KOPT-K1 (cell line): ENCODE data around the gene NRXN3.

Experiments used
- H3K27ac ChIP-seq: fragments of 200-600 bp; sonication (generic); 2 replicates; pipeline ENCODE4 v1.5.1; 2016; ENCODE audit warnings: antibody characterized with exemption, mild to moderate bottlenecking, low read depth, low read length; ENCODE audit not compliant: poor library complexity, severe bottlenecking
- H3K36me3 ChIP-seq: fragments of 200-600 bp; sonication (generic); 2 replicates; pipeline ENCODE4 v1.5.1; 2017; ENCODE audit warnings: antibody characterized with exemption, mild to moderate bottlenecking, low read length, moderate library complexity; ENCODE audit not compliant: insufficient read depth
- H3K9me3 ChIP-seq: fragments of 200-600 bp; sonication (generic); 2 replicates; pipeline ENCODE4 v1.5.1; 2017; ENCODE audit warnings: antibody characterized with exemption, low read length, mild to moderate bottlenecking; ENCODE audit not compliant: insufficient read depth, poor library complexity, severe bottlenecking

Gene NRXN3

DNA sequence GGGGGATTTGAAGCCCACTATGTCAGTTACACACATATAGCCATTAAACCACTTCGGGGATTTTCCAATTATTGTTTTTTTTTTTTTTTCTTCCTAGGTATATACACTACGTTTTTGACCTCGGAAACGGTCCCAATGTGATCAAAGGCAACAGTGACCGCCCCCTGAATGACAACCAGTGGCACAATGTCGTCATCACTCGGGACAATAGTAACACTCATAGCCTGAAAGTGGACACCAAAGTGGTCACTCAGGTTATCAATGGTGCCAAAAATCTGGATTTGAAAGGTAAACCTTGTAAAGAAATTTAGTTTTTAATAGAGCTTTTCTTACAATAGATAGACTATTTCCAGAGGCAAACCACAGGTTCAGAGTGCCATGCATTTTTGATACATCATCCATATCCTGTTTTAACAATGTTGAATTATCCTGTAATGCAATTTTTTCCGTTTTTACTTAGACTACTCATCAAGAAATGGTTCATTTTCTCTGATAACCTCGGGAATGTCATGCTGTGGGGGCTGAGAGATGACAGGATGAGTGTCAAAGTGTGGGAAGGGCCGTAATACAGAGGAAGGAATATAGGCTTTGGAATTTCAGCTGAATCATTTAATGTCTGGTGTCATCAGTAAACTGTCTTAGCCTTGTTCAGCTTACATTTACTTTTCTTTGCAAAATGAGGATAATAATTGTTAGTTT, 797.1 kb downstream of the NRXN3 start:
- Histone ChIP-seq H3K27ac (no peak overlapping the region), H3K9me3 (no peaks in the 10 kb centered on the region), H3K36me3 (no peaks in the 10 kb centered on the region)

DNA sequence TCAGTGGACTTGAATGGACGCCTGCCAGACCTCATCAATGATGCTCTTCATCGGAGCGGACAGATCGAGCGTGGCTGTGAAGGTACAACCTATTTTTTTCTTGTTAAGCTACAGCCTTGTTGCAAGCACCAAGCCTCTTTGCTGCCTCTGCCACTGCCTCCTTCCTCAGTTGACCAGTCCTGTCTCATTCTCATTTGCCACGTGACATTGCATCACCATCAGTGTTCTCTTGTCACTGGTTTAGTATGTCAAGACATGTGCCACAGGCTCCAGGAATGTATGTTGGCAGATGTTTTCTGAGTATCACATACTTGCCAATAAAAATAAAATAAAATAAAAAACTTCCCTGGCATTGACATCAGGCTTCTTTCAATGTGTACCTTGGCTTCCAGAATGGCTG, 798.1 kb downstream of the NRXN3 start:
- H3K36me3 ChIP-seq: no peaks in the 10 kb centered on the region
- H3K9me3 ChIP-seq: no peaks in the 10 kb centered on the region
- no peak overlapping the region for H3K27ac ChIP-seq

DNA sequence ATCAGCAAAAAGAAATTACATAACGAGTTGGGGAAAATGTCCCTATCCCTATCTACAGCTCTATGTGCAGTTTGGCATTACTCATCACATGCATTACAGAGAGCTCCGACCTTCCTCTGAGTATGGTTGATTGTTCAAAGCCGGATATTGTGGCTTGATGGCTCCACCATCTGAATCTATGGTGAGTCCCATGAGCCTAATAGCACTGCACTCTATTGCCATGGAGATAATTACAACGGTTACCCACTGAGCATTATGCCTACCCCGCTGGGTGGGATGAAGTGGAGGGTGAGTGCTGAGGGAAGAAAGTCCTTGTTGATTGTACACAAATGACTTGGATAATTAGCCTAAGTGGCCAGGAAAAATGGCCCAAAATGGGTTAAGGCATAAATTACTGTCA, 800.5 kb downstream of the NRXN3 start:
- Histone ChIP-seq H3K9me3 (no peaks in the 10 kb centered on the region), H3K27ac (no peak overlapping the region), H3K36me3 (no peaks in the 10 kb centered on the region)

DNA sequence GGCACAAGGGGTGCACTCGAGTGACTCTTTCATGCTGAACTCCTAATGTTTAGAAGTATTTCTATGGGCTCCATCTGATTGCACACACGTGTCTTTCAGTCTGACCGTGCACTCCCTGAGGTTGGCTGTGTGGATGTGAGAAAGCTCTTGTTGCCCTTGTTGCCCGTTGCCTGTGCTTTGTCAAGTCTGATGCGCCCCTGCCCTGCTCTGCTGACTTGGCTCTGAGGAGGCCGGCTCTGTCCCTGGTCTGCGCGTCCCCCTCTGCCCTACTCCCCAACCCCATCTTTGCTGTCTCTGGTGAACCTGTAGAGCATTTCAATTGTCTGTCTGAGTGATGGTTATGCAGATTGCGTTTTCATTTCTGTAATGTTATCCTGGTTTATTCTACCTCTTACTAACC, 802.3 kb downstream of the NRXN3 start:
- no peaks in the 10 kb centered on the region for H3K36me3 ChIP-seq
- H3K27ac ChIP-seq: no peak overlapping the region
- H3K9me3 ChIP-seq: no peaks in the 10 kb centered on the region

DNA sequence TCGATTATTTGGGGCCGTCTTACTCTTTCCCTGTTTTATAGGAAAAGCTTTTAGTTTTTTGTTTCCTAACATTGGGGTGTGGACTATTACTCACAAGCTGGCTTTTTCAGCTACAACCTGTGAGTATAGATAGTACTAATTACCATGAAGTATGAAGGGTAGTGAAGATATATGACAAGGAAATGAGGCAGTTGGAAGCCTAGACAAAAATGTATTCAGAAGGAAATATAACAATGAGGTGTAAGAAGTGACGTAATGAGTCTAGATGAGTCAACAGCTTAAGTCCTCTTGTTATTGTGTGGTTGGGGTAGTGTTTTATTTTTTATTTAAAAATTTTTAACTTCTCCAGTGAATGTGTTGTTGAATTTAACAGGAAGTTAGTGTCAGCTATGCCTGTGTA, 804.5 kb downstream of the NRXN3 start:
- Histone ChIP-seq H3K27ac (no peak overlapping the region), H3K9me3 (no peaks in the 10 kb centered on the region), H3K36me3 (no peaks in the 10 kb centered on the region)

DNA sequence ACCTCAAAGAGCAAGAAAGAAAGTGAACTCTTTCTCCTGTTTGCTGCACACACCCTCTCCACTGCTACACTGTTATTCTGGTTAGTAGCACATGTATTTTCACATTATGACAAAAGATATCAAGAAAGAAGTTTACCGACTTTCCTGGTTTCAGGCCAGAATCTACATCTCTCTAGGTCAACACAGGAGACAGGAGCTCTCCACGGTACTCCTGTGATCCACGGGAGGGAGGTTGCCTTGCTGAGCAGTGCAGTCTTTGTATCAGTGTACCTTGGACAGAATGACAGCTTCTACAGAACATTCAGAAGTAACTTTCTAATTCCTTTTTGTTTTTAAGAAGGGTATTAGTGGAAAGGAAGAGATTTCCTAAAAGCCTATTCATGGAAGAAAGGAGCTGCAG, 805.6 kb downstream of the NRXN3 start:
- no peak overlapping the region for H3K27ac ChIP-seq
- no peaks in the 10 kb centered on the region for H3K36me3 ChIP-seq
- H3K9me3 ChIP-seq: no peaks in the 10 kb centered on the region

DNA sequence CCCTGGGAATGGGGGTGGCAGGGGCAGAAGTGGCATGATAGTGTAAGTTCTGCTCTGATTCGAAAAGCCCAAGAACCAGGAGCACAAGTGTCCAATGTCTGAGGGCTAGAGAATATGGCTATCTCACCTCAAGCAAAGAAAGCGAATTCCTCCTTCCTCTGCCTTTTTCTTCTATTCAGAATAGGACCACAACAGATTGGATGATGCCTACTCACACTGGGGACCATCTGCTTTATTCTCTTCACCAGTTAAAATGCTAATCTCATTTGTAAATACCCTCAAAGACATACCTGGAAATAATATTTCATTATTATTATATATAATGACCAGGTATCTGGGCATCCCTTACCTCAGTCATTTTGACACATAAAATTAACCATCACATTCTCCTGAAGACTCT, 808.7 kb downstream of the NRXN3 start:
- Histone ChIP-seq H3K36me3 (no peaks in the 10 kb centered on the region), H3K27ac (no peak overlapping the region), H3K9me3 (no peaks in the 10 kb centered on the region)

DNA sequence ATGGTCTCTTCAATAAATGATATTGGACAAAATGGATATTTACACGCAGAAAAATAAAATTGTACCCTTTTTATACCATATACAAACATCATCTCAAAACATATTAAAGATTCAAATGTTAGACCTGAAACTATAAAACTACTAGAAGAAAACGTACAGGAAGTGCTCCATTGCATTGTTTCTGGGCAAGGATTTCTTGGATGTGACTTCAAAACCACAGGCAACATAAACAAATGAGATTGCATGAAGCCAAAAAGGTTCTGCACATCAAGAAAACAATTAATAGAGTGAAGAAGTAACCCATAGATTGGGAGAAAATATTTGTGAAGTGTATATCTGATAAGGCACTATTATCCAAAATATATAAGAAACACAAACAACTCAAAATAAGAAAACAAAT, 812.4 kb downstream of the NRXN3 start:
- no peak overlapping the region for H3K27ac ChIP-seq
- H3K36me3 ChIP-seq: no peaks in the 10 kb centered on the region
- no peaks in the 10 kb centered on the region for H3K9me3 ChIP-seq

DNA sequence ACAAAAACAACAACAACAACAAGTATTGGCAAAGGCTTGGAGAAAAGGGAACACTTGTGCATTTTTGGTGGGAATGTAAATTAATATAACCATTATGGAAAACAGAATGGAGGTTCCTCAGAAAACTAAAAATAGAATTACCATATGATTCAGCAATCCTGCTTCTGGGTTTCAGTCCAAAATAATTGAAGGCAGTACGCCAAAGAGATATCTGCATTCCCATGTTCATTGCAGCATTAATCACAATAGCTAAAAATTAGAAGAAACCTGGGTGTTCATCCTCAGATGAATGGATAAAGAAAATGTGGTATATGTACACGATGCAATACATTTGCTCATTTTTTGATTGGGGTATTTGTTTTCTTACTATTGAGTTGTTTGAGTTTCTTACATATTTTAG, 813.0 kb downstream of the NRXN3 start:
- H3K9me3 ChIP-seq: no peaks in the 10 kb centered on the region
- H3K27ac ChIP-seq: no peak overlapping the region
- no peaks in the 10 kb centered on the region for H3K36me3 ChIP-seq

DNA sequence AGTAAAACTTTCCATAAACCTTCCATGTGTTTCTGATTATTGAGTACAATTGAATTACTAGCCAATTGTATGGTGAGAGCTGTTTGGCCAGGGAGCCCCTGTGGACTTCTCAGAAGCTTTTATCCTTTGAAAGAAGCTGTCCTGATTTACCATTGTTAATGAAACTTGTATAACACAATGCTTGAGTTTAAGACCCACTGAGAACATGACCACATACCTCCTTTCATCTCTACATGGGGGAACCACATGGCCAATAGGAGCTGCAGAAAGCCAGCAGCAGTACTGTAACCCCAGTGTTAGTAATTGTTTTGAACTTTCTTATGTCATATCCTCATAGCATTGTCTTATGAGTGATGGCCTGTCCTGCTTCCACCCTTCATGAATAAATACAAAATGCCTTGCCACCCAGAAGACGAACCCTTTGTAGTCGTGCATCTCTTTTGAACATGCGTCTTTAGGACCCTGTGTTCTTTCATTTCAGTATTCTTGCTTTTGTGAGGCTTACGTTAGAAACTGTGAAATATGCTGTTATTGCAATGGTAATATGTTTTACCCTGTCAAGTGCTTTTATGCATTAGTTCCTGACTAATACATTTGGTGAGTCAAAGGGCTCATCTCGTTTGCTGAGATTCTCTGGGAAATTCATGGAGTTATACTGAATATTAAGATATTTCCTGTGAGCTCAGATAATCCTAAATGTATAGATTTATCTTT, 815.7 kb downstream of the NRXN3 start:
- no peak overlapping the region for H3K27ac ChIP-seq
- no peaks in the 10 kb centered on the region for H3K36me3 ChIP-seq
- no peaks in the 10 kb centered on the region for H3K9me3 ChIP-seq

DNA sequence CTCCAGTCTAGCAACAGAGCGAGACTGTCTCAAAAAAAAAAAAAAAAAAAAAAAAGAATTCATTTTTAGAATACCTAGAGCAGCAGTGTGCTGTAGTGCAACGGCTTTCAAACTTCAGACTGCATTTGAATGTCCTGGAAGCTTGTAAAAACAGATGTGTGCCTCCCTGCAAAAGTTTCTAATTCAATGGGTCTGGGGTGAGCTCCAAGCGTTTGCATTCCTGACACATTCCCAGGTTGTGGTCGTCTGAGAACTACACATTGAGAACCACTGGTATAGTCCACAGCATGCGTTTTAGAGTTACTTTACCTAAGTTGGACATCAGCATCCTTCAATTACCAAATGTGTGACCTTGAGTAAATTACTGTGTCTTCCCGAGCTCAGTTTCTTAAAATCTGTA, 816.8 kb downstream of the NRXN3 start:
- H3K27ac ChIP-seq: no peak overlapping the region
- H3K36me3 ChIP-seq: no peaks in the 10 kb centered on the region
- no peaks in the 10 kb centered on the region for H3K9me3 ChIP-seq

DNA sequence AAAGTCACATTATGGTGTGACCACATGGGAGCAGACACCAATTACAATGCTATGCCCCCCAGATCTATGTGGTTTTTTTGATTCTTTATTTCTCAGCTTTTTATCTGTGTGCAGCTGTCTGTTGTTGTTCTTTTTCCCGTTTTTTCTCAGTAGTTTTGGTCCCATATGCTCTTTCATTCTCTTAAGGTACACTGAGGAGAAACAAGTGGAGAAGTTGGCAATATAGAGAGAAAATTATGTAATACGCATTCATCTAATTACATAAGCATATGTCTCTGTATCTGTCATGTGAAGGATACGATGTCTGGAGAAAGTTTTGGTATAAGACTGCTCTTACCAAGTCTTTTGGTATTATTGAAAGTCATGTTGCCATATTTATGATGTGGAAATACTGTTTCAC, 819.0 kb downstream of the NRXN3 start:
- H3K36me3 ChIP-seq: no peaks in the 10 kb centered on the region
- H3K9me3 ChIP-seq: no peaks in the 10 kb centered on the region
- H3K27ac ChIP-seq: no peak overlapping the region

DNA sequence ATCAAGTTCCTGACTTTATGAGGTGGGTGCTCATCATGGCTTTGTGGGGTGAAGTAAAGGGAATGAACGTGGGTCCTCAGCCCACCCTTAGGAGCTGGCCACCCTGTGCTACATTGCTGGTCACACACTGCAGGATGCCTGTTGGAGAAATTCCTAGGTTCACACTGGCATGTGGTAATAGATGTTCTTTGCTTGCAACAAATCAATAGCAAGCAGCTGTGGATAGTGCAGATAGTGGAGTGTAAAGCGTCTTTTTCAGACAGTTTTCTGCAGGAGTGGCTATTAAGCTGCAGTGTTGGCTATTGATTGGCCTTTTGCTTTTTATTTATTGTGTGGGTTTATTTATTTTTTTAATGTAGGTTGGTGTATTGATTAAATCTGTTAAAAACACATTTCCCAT, 822.7 kb downstream of the NRXN3 start:
- H3K36me3 ChIP-seq: no peaks in the 10 kb centered on the region
- H3K27ac ChIP-seq: no peak overlapping the region
- no peaks in the 10 kb centered on the region for H3K9me3 ChIP-seq

DNA sequence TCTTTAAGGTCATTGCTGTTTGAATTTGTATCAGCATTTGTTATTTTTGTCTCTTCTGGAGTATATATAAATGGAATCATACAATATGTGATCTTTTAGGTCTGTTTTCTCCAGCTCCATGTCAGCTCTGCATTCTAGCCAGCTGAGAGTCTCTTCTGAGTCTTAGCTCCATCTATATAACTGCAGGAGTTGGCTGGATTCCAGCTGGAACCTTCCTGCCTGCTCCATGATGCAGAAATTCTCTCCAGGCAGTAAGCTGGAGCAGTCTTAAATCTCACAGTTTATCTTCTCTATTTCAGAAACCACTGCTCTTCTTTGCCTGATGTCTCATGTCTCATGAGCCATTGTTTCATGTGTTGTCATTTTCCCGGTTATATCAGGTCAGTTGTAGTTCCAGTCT, 827.6 kb downstream of the NRXN3 start:
- H3K27ac ChIP-seq: no peak overlapping the region
- no peaks in the 10 kb centered on the region for H3K9me3 ChIP-seq
- H3K36me3 ChIP-seq: no peaks in the 10 kb centered on the region

DNA sequence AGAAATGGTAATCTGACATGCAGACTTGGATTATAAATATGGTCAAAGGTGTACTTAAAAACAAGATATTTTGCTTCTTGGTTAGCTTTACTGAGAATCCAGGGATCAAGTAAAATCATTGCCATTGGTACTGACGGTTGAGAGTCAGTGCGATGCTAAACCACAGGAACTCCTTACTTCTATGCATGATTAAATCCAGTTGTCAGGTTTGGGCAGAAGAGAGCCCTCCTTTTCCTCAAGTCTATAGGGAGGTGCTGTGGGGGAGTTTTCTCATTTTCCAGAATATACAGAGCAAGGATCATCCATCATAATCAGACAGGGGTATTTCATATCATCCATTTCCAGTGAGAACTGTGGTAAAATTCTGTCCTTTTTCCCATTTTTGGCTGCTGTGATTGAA, 839.1 kb downstream of the NRXN3 start:
- Histone ChIP-seq H3K27ac (no peak overlapping the region), H3K36me3 (no peaks in the 10 kb centered on the region), H3K9me3 (no peaks in the 10 kb centered on the region)
